Fibroblast of pulmonary artery (primary cell): Measurements from ENCODE around the gene CD7.

Source experiments
- DNase-seq: peaks from one replicate; pipeline ENCODE4 v3.0.0-alpha.2; 2010; ENCODE audit warnings: low read depth
- H3K4me3 ChIP-seq: replicated peaks from 2 replicates; pipeline ENCODE4 v1.5.1; 2011; ENCODE audit warnings: low read depth, mild to moderate bottlenecking, control low read depth, low read length, moderate library complexity
- CTCF ChIP-seq: IDR thresholded peaks from 2 replicates; pipeline ENCODE4 v1.5.1; 2011; ENCODE audit warnings: mild to moderate bottlenecking, control low read depth, low read length, inconsistent platforms; ENCODE audit errors: missing control alignments

The CD7 gene

GRCh38 chr17:82315703-82316358 lies 1.6 kb downstream of the CD7 start:
- DNase-seq, result no peak
- no peak overlapping the region for H3K4me3 ChIP-seq
- TF ChIP-seq CTCF, result no peak

- no peak for DNase-seq
- no peak overlapping the region for H3K4me3 ChIP-seq
Observed at GRCh38 chr17:82314727-82315605, 2.4 kb downstream of the CD7 start.

GRCh38 chr17:82314012-82314726 lies 3.2 kb downstream of the CD7 start:
- H3K4me3 ChIP-seq, result no peak overlapping the region
- no peak for TF ChIP-seq CTCF
- no peak for DNase-seq

More at GRCh38 chr17:82314727-82315605, 2.4 kb downstream of the CD7 start:
- TF ChIP-seq CTCF, result no peak

GRCh38 chr17:82313195-82314011 lies 4.0 kb downstream of the CD7 start:
- TF ChIP-seq CTCF, result no peak

GRCh38 chr17:82311971-82312370 lies 5.4 kb downstream of the CD7 start:
- no peak for DNase-seq
- no peak for TF ChIP-seq CTCF
- H3K4me3 ChIP-seq, result no peak overlapping the region

More at GRCh38 chr17:82313195-82314011, 4.0 kb downstream of the CD7 start:
- no peak overlapping the region for H3K4me3 ChIP-seq
- DNase-seq, result no peak

- no peak for DNase-seq
- no peak overlapping the region for H3K4me3 ChIP-seq
- TF ChIP-seq CTCF, result no peak
Observed at GRCh38 chr17:82310877-82311276, 6.5 kb downstream of the CD7 start.
